HG03095 (cell line): ENCODE measurements around the gene CACNA2D3.
"Not testable (repeated sequence)": the region's sequence is repeated elsewhere in the genome, so short reads cannot be mapped to it uniquely, and the experiment has no call there.

Experiments used
- ATAC-seq: cut with Tn5 transposase; IDR thresholded peaks from one replicate; pipeline ENCODE4 v1.9.1; 2021; ENCODE audit warnings: moderate library complexity; ENCODE audit not compliant: unreplicated experiment

Gene CACNA2D3

GRCh38 chr3:55090291-55090690 is 967.9 kb downstream of the CACNA2D3 start:
- ATAC-seq, result no peak

DNA sequence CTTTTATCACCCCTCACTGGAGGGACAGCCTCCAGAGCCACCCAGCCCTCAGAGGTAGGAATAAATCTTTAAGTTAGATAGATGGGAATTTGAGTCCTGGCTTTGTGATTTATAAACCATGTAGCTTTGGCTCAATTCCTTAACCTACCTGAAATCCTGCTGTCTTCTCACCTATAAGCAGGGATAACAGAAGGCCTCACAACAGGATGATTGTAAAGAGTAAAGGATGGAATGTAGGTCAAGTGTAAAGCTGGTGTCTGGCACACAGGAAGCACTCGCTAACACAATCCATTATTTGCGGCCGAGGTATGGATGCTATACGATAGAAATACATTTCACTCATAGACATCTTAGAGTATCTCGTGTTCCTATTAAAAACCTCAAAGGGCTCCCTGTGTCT is 968.4 kb downstream of the CACNA2D3 start:
- ATAC-seq, result no peak

- no peak for ATAC-seq
Observed at GRCh38 chr3:55091381-55092225, 969.3 kb downstream of the CACNA2D3 start.

DNA sequence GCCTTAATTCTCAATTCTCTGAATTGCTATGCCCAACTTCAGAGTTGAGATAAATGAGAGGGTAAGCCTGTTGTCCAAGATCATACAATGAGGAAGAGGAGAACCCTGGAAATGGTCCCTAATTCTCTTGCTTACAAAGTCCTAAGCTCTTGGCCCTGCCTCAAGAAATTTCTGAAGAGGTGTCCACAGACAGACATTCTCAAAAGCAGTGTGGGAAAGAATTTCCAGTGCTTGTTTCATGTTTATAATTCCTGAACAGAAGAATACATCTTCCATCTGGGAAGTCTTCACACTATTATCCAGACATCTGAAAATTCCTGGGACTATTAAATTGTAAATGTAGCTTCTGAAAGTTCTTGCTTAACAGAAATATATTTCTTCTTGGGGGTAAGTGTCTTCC is 972.3 kb downstream of the CACNA2D3 start:
- ATAC-seq, result no peak

DNA sequence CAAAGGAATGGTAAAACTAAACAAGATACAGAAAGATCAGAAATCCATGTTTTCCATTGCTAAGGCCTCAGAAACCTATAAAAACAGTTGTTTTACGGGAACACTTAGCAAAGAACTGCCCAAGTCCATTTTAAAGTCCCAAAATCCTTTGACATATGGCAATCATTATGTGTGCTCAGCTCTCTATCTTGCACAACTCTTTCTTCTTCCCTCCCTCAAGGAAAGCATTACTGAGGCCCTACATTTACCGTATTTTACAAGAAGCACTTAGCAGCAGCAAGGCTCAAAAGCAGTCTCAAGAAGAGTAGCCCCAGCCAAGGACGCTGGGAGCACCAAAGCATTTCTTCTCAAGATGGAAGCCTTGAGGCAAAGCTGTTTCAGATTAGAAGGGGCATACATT is 975.1 kb downstream of the CACNA2D3 start:
- no peak for ATAC-seq

DNA sequence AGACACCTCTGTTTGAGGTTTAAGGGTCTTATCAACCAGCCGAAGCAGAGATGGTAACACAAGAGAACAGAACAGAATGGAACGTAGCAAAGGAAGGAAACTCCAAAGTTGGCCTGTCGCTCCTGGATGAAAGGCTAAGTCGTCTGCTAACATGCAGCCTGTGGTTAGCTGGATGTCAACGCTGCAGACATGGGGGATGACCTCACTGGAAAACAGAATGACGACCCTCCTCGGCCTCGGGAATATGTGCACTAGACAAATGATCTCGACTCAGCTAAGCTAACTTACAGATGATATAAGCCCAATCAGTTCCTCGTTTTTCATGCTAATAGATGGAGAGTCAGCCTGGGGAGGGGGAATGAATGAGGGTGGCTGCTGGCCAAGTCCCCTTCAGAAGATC is 983.3 kb downstream of the CACNA2D3 start:
- no peak for ATAC-seq

- no peak for ATAC-seq
Observed at GRCh38 chr3:55107187-55107586, 984.8 kb downstream of the CACNA2D3 start.

GRCh38 chr3:55111906-55112305 is 989.6 kb downstream of the CACNA2D3 start:
- ATAC-seq, result not testable (repeated sequence)

DNA sequence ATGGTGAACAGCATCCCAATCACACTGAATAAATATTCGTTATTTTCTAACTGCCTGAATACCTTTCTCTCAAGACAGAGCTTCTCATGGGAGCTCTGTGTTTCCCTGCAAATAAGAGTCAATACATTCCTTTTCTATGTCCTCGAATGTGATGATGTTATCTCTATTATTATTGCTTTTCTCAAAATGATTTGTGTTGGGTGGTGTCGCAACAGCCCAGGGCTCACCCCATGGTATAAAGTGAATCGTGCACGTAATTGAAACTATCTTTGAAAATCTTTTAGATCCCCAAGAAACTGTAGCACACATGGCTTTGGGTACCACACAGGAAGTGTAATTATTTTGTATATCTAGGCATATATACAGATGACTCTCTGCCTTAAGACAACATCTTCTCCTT is 996.1 kb downstream of the CACNA2D3 start:
- no peak for ATAC-seq

DNA sequence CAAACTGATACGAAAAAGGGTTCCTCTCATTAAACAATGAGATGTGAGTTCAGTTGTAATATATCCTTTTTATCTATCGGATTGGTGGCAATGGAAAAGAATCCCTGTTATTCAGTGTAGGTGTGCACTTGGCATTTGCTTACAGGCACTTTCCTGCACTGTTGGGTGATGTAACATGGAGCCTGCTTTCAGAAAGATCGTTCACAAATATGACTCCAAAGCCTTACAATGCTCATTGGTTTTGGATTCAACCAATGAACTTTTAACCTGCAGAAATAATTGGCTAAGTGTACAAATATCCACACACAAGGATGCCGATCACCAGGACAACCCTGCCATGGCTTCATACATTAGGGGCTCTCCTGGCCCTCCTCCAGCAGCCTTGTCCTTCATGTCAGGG is 996.9 kb downstream of the CACNA2D3 start:
- ATAC-seq, result no peak

- no peak for ATAC-seq
Observed at GRCh38 chr3:55122312-55122711, 1000.0 kb downstream of the CACNA2D3 start.
